K562 (cell line): ENCODE data around the gene CCNB1IP1. TPM values are rescaled to one million over a fixed set of nuclear protein-coding genes. Genes with fewer than 3 reads are reported as not detected.

Experiments used
- ARID1B ChIP-seq: fragments of 450-650 bp; IDR thresholded peaks from 2 replicates; pipeline ENCODE4 v1.6.1; 2016; ENCODE audit warnings: antibody characterized with exemption, mild to moderate bottlenecking, inconsistent platforms
- BMI1 ChIP-seq: fragments of 150-350 bp; IDR thresholded peaks from 2 replicates; pipeline ENCODE4 v1.6.1; 2014; ENCODE audit warnings: low read length
- BRCA1 ChIP-seq, 2 experiments: fragments of 450-650 bp in 1 of 2; sonication (generic) in 1 of 2; formaldehyde crosslinking in 1 of 2; IDR thresholded peaks; 2 replicates each; pipeline versions ENCODE4 v1.5.0 to v1.6.1; 2017 to 2020; ENCODE audit warnings: mild to moderate bottlenecking in 1 of 2, missing genetic modification reagents in 1 of 2
- CBX1 ChIP-seq: sonication (generic); IDR thresholded peaks from 2 replicates; pipeline ENCODE4 v1.6.1; 2016; ENCODE audit warnings: antibody characterized with exemption, low read depth, mild to moderate bottlenecking
- CEBPB ChIP-seq: fragments of 450-650 bp; IDR thresholded peaks from 2 replicates; pipeline ENCODE4 v1.6.1; 2016; ENCODE audit warnings: missing genetic modification characterization, missing compliant biosample characterization
- COPS2 ChIP-seq: fragments of 450-650 bp; conservative IDR thresholded peaks from 2 replicates; pipeline ENCODE4 v1.6.1; 2016; ENCODE audit warnings: mild to moderate bottlenecking, moderate library complexity
- MCM5 ChIP-seq: fragments of 450-650 bp; IDR thresholded peaks from 2 replicates; pipeline ENCODE4 v1.6.1; 2016; ENCODE audit warnings: low read depth
- PHF21A ChIP-seq: fragments of 450-650 bp; IDR thresholded peaks from 2 replicates; pipeline ENCODE4 v1.6.1; 2017; ENCODE audit warnings: low read depth, borderline replicate concordance
- SNIP1 ChIP-seq: fragments of 450-650 bp; IDR thresholded peaks from 2 replicates; pipeline ENCODE4 v1.7.1; 2017; ENCODE audit warnings: low read depth, mild to moderate bottlenecking
- ZHX1 ChIP-seq: fragments of 150-350 bp; conservative IDR thresholded peaks from 2 replicates; pipeline ENCODE4 v1.6.1; 2014; ENCODE audit warnings: low read length
- ZKSCAN8 ChIP-seq: fragments of 200-800 bp; sonication (Bioruptor generic); IDR thresholded peaks from 2 replicates; pipeline ENCODE4 v1.6.1; 2016; ENCODE audit warnings: missing genetic modification characterization, missing compliant biosample characterization
- ZNF785 ChIP-seq: fragments of 250-450 bp; sonication (Bioruptor Pico); IDR thresholded peaks from 2 replicates; pipeline ENCODE4 v1.4.0; 2020; ENCODE audit warnings: mild to moderate bottlenecking
- polyA plus RNA-seq, 8 experiments: library from polyadenylated mRNA; depleted of rRNA in 4 of 8; stranded (reverse) in 5 of 8; unstranded in 3 of 8; fragments of >200 nt; fragmentation: Nextera tagmentation in 2 of 8; fragmentation: Illumina TruSeq in 1 of 8; extraction: Ambion mirVana in 2 of 8; extraction: Trizol in 1 of 8; gene quantifications; 2 replicates each; pipeline versions ENCODE4 v1.2.1 to v1.2.3, GENCODE V29; 2011 to 2014; ENCODE audit warnings: inconsistent platforms in 1 of 8, missing spikeins in 1 of 8
- total RNA-seq, 7 experiments: library from RNA; depleted of rRNA in 6 of 7; stranded (reverse); fragments of >200 nt in 6 of 7; fragmentation: Illumina TruSeq in 2 of 7; extraction: Trizol in 2 of 7; gene quantifications; 2 replicates each; pipeline versions ENCODE4 v1.2.1 to v1.2.3, GENCODE V29; 2011 to 2021; ENCODE audit warnings: low replicate concordance in 1 of 7
- TF ChIP-seq, protein P1 (sequence below): fragments of 250-450 bp; sonication (Bioruptor Pico); IDR thresholded peaks from 2 replicates; pipeline ENCODE4 v1.4.0; 2020; ENCODE audit warnings: mild to moderate bottlenecking, moderate library complexity
- TF ChIP-seq, protein P2 (sequence below): fragments of 450-650 bp; IDR thresholded peaks from 2 replicates; pipeline ENCODE4 v1.7.1; 2018; ENCODE audit warnings: mild to moderate bottlenecking, low read depth; ENCODE audit not compliant: partially characterized antibody

CCNB1IP1 gene
- total and polyA plus RNA-seq, 9 of the 15 experiments (the other 6 are each of a cell fraction or from before 2014, with no cell fraction given), result 51.8 to 152 (median 81.0) TPM

DNA sequence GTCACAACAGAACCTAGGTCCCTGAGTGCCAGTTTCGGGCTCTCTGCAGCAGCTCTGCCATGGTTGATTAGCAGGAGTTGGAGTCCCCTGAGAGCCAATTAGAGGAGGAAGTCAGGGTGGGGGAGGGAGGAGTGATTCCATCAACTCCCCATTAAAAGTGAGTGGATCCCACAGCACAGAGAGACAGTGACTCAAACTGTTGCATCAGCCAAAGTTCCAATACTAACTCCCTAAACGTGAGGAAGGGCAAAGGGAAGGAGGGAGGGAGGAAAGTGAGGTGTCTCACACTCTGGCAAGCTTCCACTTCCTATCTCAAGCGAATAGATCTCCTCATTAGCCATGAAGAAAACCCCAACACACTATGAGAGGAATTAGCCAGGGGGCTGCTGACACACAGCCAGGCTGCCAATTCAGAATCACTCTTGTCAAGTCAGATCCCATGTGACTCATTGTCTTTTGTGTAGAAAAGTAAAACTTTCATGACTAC is 70.4 kb downstream of the CCNB1IP1 start (continued):
- TF ChIP-seq SNIP1 (no peak), MCM5 (no peak), ZHX1 (no peak), PHF21A (no peak), ZNF785 (CRISPR knock-in tag) (no peak), CEBPB (tag) (peak; percentile 44; the same call in 1 of the 2 replicates), BMI1 (no peak), COPS2 (no peak), ARID1B (peak; percentile 57; the same call in 1 of the 2 replicates), ZKSCAN8 (CRISPR knock-in tag) (no peak), BRCA1 (IDR thresholded peaks at IDR 0.05) (no peak), BRCA1 (CRISPR knock-in tag; IDR thresholded peaks at IDR 0.05) (no peak), CBX1 (no peak)
- TF ChIP-seq, protein P1, sequence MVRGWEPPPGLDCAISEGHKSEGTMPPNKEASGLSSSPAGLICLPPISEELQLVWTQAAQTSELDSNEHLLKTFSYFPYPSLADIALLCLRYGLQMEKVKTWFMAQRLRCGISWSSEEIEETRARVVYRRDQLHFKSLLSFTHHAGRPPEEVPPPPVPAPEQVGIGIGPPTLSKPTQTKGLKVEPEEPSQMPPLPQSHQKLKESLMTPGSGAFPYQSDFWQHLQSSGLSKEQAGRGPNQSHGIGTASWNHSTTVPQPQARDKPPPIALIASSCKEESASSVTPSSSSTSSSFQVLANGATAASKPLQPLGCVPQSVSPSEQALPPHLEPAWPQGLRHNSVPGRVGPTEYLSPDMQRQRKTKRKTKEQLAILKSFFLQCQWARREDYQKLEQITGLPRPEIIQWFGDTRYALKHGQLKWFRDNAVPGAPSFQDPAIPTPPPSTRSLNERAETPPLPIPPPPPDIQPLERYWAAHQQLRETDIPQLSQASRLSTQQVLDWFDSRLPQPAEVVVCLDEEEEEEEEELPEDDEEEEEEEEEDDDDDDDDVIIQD (CRISPR knock-in tag), result no peak
- TF ChIP-seq, protein P2, sequence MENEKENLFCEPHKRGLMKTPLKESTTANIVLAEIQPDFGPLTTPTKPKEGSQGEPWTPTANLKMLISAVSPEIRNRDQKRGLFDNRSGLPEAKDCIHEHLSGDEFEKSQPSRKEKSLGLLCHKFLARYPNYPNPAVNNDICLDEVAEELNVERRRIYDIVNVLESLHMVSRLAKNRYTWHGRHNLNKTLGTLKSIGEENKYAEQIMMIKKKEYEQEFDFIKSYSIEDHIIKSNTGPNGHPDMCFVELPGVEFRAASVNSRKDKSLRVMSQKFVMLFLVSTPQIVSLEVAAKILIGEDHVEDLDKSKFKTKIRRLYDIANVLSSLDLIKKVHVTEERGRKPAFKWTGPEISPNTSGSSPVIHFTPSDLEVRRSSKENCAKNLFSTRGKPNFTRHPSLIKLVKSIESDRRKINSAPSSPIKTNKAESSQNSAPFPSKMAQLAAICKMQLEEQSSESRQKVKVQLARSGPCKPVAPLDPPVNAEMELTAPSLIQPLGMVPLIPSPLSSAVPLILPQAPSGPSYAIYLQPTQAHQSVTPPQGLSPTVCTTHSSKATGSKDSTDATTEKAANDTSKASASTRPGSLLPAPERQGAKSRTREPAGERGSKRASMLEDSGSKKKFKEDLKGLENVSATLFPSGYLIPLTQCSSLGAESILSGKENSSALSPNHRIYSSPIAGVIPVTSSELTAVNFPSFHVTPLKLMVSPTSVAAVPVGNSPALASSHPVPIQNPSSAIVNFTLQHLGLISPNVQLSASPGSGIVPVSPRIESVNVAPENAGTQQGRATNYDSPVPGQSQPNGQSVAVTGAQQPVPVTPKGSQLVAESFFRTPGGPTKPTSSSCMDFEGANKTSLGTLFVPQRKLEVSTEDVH, result no peak
